Heart right ventricle (tissue), 16 donors: ENCODE results near the gene ZNF268. TPM values are rescaled to one million over a fixed set of nuclear protein-coding genes. Genes with fewer than 3 reads are reported as not detected.

ENCODE experiments used
- ATAC-seq, 8 donors: fragments of 200-7000 bp; cut with Tn5 transposase; one replicate each; pipeline ENCODE4 v1.9.1; 2020; ENCODE audit warnings: mild to moderate bottlenecking in 8 of 8, moderate library complexity in 8 of 8, moderate number of reproducible peaks in 1 of 8
- DNase-seq, 2 donors: peaks; one replicate each; pipeline ENCODE4 v3.0.0-alpha.2; 2020
- H3K27ac ChIP-seq, 10 donors: fragments of 200-600 bp; sonication (generic) in 2 of 10; one replicate each; pipeline versions ENCODE4 v1.5.0 to v1.8.0; 2020 to 2022; ENCODE audit warnings: mild to moderate bottlenecking in 3 of 10
- H3K27me3 ChIP-seq, 7 donors: fragments of 200-600 bp; one replicate each; pipeline ENCODE4 v1.8.0; 2021 to 2022; ENCODE audit warnings: mild to moderate bottlenecking in 2 of 7
- H3K36me3 ChIP-seq, 9 donors: fragments of 200-600 bp; sonication (generic) in 1 of 9; one replicate each; pipeline versions ENCODE4 v1.5.0 to v1.8.0; 2020 to 2022; ENCODE audit warnings: mild to moderate bottlenecking in 2 of 9
- H3K4me1 ChIP-seq, 9 donors: fragments of 200-600 bp; sonication (generic) in 1 of 9; one replicate each; pipeline versions ENCODE4 v1.5.0 to v1.8.0; 2020 to 2022; ENCODE audit warnings: mild to moderate bottlenecking in 4 of 9
- H3K4me3 ChIP-seq, 10 donors: fragments of 200-600 bp; sonication (generic) in 2 of 10; one replicate each; pipeline versions ENCODE4 v1.5.0 to v1.8.0; 2020 to 2022; ENCODE audit warnings: mild to moderate bottlenecking in 7 of 10, moderate library complexity in 2 of 10
- H3K9me3 ChIP-seq, 11 donors: fragments of 200-600 bp in 10 of 11; sonication (generic) in 2 of 11; one replicate each; pipeline versions ENCODE4 v1.5.0 to v1.8.0; 2013 to 2022; ENCODE audit warnings: mild to moderate bottlenecking in 2 of 11, control low read depth in 1 of 11, moderate library complexity in 1 of 11
- WGBS, 2 donors: extraction: QIAGEN DNeasy Blood & Tissue Kit; methylation state at CpG; one replicate each; pipeline ENCODE4 v1.1.7; 2013; ENCODE audit warnings: inconsistent platforms in 1 of 2; 5-methylcytosine and 5-hydroxymethylcytosine counted together
- intact Hi-C, 10 donors: fragments of 100-400 bp; cut with DNase I; formaldehyde crosslinking; loops; one replicate each; pipeline versions ENCODE4 v1.11.1 to v1.14.2; 2022
- long read RNA-seq, 3 donors: library from polyadenylated mRNA; unstranded; transcript quantifications; one replicate each; pipeline ENCODE4 v2.0.0, GENCODE V29; 2020 to 2021
- polyA plus RNA-seq, 2 donors: library from polyadenylated mRNA; stranded (reverse); fragments of 200-250 nt; gene quantifications; one replicate each; pipeline ENCODE4 v1.2.3, GENCODE V29; 2013
- total RNA-seq, 10 donors: library from RNA; stranded (reverse); fragmentation: NEBNext Ultra II Directional in 3 of 10; extraction: Animal tissue kit (Norgen Biotek cat#: 25700) in 3 of 10; gene quantifications; one replicate each; pipeline versions ENCODE4 v1.2.1 to v1.2.4, GENCODE V29; 2021 to 2023
- TF ChIP-seq, protein P1 (sequence below), 9 donors: fragments of 200-600 bp; sonication (generic) in 2 of 9; IDR thresholded peaks; one replicate each; pipeline versions ENCODE4 v1.5.0 to v1.8.0; 2021 to 2022; ENCODE audit warnings: antibody characterized with exemption in 9 of 9, mild to moderate bottlenecking in 5 of 9, moderate library complexity in 1 of 9
- donor health status: Arrhythmogenic right ventricular cardiomyopathy.
- donor health status: ischemic (EF 13 %, LVEDD 7.1; RV severe dilation, severe dysfunction).
- donor health status: healthy with polysubstance abuse.
- donor health status: DM: no; HTN: yes; CAD: no.
- donor health status: DM: no; HTN: no; CAD: no.
- donor health status: ischemic (EF 25% LVEDD 6.9; RV normal size, moderate dysfunction).
- donor health status: ischemic (EF 25% LVEDD 5.7; RV mildly dilated, moderate dysfunction).
- donor health status: healthy.
- donor health status: DM: yes; HTN: yes; CAD: no.
- donor health status: Ischemic cardiomyopathy.
- donor health status: ischemic (EF 35%, LVEDD 5.7; RV mildly dilated, moderate dysfunction).
- donor health status: nonischemic (EF 11% LVEDD 7.7; RV severe dilation, severe dysfunction).
- donor health status: DM: yes; HTN: yes; CAD: no.
- donor health status: PGD.
- donor health status: ischemic (EF 29% LVEDD 5.4; RV normal size, mild dysfunction).
- donor health status: nonischemic (EF 23%, LVEDD 6.1; RV moderate dilation, normal function).

Gene ZNF268
- 10 to 100 TPM in 8 of 10 donors, 1 to 10 TPM in 2; 7.0 to 13.5 (median 11.5) TPM for total RNA-seq
- polyA plus RNA-seq: 1 to 10 TPM; 2.2 to 3.4 TPM
- long read RNA-seq, donor 1, full-length matches to known transcripts: 12 of 14 reads
- long read RNA-seq, donor 1, partial matches to known transcripts: 0 of 14 reads
- long read RNA-seq, donor 1, other reads (novel, unspliced or antisense): 2 of 14 reads
- long read RNA-seq, donor 2, full-length matches to known transcripts: 22 of 29 reads
- long read RNA-seq, donor 2, partial matches to known transcripts: 3 of 29 reads
- long read RNA-seq, donor 2, other reads (novel, unspliced or antisense): 4 of 29 reads
- long read RNA-seq, donor 3, full-length matches to known transcripts: 14 of 22 reads
- long read RNA-seq, donor 3, partial matches to known transcripts: 1 of 22 reads
- long read RNA-seq, donor 3, other reads (novel, unspliced or antisense): 7 of 22 reads

DNA sequence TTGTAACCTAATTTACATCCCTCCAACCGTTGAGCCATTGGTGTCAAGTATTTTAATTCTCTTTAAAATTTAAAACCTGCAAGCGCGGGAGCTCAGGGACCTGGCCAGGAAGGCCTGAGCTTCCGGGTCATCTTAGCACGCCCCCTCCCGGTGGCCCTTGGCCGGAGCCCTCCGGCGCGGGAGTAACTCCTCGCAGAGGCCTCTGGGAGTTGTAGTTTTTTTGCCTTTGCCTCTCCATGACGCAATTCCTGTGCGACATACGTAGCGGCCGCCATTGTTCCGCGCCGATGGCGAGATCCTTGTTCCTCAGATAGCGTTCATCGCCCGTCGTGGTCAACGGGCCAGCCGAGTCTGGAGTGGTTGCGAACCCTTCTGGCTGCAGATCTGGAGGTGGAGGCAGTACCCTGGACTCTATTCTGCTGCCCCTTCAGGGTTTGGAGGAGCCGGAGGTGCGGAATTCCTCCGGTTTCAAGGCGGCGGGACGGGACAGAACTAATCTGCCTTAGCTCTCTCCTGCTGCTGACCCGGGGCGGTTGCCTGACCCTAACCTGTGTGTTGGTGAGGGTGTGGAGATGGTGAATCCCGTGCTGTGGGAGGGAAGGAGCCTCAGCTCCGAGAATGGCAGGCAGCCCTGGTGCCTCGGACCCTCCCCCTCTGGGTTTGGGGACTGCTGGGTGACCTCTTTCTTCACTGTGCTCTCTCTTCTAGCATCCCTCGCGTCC lies at the start of gene ZNF268:
Gene ZNF268, plus strand, starts transcription at position 258 of the 722 bp plus-strand sequence. CDS start 503 bp downstream, outside the sequence.
- ATAC-seq: peak; percentile 96 to 98 (median 98)
- Histone ChIP-seq H3K27ac (peak within 1 kb of the TSS in 9 of 10 donors; percentile 35 to 85 (median 69)), H3K4me1 (peaks cover 0 to 12% (median 7%) of the 10 kb centered on the region in 9 donors)

DNA sequence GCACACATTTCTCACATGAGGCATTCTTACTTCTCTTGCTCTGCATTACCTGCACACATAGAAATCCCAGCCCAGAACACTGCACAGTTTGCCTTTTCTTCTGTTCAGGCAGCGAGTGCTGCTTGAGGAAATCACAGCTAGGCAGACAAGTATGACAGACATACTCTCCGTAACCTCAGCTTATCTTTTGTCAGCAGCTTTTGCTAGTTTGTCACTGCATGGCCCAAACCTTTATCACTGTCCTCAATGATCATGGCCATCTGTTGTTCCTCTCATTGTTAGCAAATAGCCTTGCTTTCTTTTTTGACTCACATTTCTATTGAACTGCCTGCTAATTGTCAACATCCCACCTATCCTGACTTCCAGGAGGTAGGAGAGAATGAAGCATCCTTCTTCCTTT lies 45.5 kb upstream of the ZNF268 start:
- peaks cover 0 to 12% (median 7%) of the 10 kb centered on the region in 9 donors for H3K4me1 ChIP-seq
- WGBS, 2 donors: 76 to 79% methylated on average over 2 of the region's 2 CpGs
- peaks cover 0 to 94% (median 57%) of the 10 kb centered on the region in 11 donors for H3K9me3 ChIP-seq
- no peak overlapping the region for H3K27ac ChIP-seq
- intact Hi-C loops: no loop called here
- no peak overlapping the region for H3K4me3 ChIP-seq
- ATAC-seq (no peak), DNase-seq (no peak)
- no peaks in the 10 kb centered on the region for H3K27me3 ChIP-seq
- TF ChIP-seq, protein P1, sequence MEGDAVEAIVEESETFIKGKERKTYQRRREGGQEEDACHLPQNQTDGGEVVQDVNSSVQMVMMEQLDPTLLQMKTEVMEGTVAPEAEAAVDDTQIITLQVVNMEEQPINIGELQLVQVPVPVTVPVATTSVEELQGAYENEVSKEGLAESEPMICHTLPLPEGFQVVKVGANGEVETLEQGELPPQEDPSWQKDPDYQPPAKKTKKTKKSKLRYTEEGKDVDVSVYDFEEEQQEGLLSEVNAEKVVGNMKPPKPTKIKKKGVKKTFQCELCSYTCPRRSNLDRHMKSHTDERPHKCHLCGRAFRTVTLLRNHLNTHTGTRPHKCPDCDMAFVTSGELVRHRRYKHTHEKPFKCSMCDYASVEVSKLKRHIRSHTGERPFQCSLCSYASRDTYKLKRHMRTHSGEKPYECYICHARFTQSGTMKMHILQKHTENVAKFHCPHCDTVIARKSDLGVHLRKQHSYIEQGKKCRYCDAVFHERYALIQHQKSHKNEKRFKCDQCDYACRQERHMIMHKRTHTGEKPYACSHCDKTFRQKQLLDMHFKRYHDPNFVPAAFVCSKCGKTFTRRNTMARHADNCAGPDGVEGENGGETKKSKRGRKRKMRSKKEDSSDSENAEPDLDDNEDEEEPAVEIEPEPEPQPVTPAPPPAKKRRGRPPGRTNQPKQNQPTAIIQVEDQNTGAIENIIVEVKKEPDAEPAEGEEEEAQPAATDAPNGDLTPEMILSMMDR (IDR thresholded peaks at IDR 0.05): no peak
- H3K36me3 ChIP-seq: peaks cover 0 to 88% (median 54%) of the 10 kb centered on the region in 9 donors

More for the DNA sequence above, at the start of gene ZNF268:
- intact Hi-C loops: loop anchor here in 3 of 10 donors (1.0 to 2.0 kb wide), 3 partner anchors 51 to 195 kb away; partner anchors contain the start of genes ZNF140 (in 3 of the 3), ZNF10 (in 1 of the 3), ZNF26 (in 1 of the 3) and ZNF891 (in 1 of the 3)
- Histone ChIP-seq H3K27me3 (no peaks in the 10 kb centered on the region), H3K36me3 (peaks cover 0 to 39% (median 33%) of the 10 kb centered on the region in 9 donors), H3K9me3 (peaks cover 0 to 93% (median 19%) of the 10 kb centered on the region in 11 donors), H3K4me3 (peak within 1 kb of the TSS; percentile 57 to 96 (median 86))
- whole genome bisulfite sequencing, 2 donors: 1 to 2% methylated on average over 40 of the region's 40 CpGs
- TF ChIP-seq, protein P1 (IDR thresholded peaks at IDR 0.05): peak; percentile 66 to 95 (median 90)
- DNase-seq: peak; percentile 92 to 95

GRCh38 chr12:133145981-133146380 lies 35.3 kb upstream of the ZNF268 start:
- ATAC-seq: no peak
- intact Hi-C loops: no loop called here
- no peak for DNase-seq
- Histone ChIP-seq H3K27ac (no peak overlapping the region), H3K27me3 (no peaks in the 10 kb centered on the region), H3K9me3 (peaks cover 0 to 100% (median 90%) of the 10 kb centered on the region in 11 donors), H3K36me3 (peaks cover 6 to 100% (median 80%) of the 10 kb centered on the region in 9 donors), H3K4me1 (no peaks in the 10 kb centered on the region), H3K4me3 (no peak overlapping the region)
- WGBS, 2 donors: 96 to 100% methylated on average over 2 of the region's 2 CpGs
- TF ChIP-seq, protein P1 (IDR thresholded peaks at IDR 0.05): no peak

DNA sequence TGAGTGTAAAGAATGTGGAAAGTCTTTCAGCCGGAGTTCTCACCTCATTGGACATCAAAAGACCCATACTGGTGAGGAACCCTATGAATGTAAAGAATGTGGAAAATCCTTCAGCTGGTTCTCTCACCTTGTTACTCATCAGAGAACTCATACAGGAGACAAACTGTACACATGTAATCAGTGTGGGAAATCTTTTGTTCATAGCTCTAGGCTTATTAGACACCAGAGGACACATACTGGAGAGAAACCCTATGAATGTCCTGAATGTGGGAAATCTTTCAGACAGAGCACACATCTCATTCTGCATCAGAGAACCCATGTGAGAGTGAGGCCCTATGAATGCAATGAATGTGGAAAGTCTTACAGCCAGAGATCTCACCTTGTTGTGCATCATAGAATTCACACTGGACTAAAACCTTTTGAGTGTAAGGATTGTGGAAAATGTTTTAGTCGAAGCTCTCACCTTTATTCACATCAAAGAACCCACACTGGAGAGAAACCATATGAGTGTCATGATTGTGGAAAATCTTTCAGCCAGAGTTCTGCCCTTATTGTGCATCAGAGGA lies 25.1 kb upstream of the ZNF268 start:
- H3K4me3 ChIP-seq: no peak overlapping the region
- peaks cover 8 to 100% (median 99%) of the 10 kb centered on the region in 11 donors for H3K9me3 ChIP-seq

More for the DNA sequence above, 25.1 kb upstream of the ZNF268 start:
- ATAC-seq (no peak), DNase-seq (no peak)
- Histone ChIP-seq H3K4me1 (no peaks in the 10 kb centered on the region), H3K36me3 (peaks cover 18 to 85% (median 73%) of the 10 kb centered on the region in 9 donors), H3K27me3 (no peaks in the 10 kb centered on the region), H3K27ac (no peak overlapping the region)
- TF ChIP-seq, protein P1 (IDR thresholded peaks at IDR 0.05): no peak
- intact Hi-C loops: no loop called here
- 97 to 100% methylated on average over 2 of the region's 2 CpGs for WGBS, 2 donors
